GM19395 (cell line): ENCODE measurements around the gene DNAJB2.
"Not testable (repeated sequence)": the region's sequence is repeated elsewhere in the genome, so short reads cannot be mapped to it uniquely, and the experiment has no call there.

Experiments
- ATAC-seq: cut with Tn5 transposase; IDR thresholded peaks from one replicate; pipeline ENCODE4 v1.9.1; 2021; ENCODE audit warnings: mild to moderate bottlenecking, moderate library complexity; ENCODE audit not compliant: unreplicated experiment

DNAJB2 gene

DNA sequence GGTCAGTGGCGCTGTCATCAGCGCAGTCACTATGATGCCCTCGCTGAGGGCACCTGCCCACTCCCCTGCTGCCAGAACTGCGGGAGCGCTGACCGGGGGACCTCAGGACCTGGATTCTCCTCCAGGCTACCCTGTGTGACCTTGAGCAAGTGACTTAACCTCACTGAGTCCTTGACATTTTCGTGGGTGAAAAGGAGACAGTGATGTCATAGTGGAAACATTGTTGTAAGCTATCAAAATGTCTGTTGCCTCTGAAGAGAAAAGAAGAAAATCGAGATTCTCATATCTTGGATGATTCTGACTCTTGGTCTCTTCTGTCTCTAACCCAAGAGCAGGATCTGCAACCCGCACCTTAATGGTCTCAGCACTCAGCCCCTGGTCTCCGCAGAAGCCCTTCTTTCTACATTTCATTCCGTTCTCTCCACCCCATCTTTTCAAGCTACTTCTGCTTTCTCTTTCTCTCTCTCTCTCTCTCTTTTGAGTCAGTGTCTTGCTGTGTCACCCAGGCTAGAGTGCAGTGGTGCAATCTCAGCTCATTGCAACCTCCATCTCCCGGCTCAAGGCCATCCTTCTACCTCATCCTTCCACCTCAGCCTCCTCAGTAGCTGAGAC is 24.5 kb upstream of the DNAJB2 start:
- peak; percentile 35 for ATAC-seq

GRCh38 chr2:219258942-219259341 is 20.2 kb upstream of the DNAJB2 start:
- not testable (repeated sequence) for ATAC-seq

GRCh38 chr2:219261024-219261855 is 17.9 kb upstream of the DNAJB2 start:
- no peak for ATAC-seq

GRCh38 chr2:219266232-219266631 is 12.9 kb upstream of the DNAJB2 start:
- no peak for ATAC-seq

- no peak for ATAC-seq
Measured at GRCh38 chr2:219266886-219267285, 12.3 kb upstream of the DNAJB2 start.

DNA sequence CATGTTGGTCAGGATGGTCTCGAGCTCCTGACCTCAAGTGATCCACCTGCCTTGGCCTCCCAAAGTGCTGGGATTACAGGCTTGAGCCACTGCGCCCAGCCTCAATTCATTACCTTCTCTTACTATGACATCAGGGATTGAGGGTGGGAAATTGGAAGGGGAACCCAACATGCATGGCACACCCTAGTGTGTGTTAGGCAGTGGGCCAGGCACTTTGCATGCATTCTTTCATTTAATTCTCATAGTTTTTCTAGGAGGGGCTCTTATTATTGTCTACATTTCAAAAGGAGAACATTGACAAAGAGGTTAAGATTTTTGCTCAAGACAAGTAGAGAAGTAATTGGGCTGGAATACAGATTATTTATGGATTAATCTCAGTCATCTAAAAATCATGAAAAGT is 10.9 kb upstream of the DNAJB2 start:
- no peak for ATAC-seq

GRCh38 chr2:219269362-219270054 is 9.7 kb upstream of the DNAJB2 start:
- no peak for ATAC-seq

DNA sequence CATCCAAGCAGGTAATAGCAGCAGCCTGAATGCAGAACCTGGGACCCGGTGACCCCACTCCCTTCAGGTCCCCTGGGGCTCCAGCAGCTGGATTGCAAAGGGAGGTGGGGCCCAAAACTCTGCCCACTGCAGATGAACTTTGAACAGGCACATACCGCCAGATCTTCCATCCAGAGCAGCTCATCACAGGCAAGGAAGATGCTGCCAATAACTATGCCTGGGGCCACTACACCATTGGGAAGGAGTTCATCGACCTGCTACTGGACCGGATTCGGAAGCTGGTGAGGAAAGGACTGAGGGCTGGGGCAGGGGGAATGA is 9.2 kb upstream of the DNAJB2 start:
- no peak for ATAC-seq

DNA sequence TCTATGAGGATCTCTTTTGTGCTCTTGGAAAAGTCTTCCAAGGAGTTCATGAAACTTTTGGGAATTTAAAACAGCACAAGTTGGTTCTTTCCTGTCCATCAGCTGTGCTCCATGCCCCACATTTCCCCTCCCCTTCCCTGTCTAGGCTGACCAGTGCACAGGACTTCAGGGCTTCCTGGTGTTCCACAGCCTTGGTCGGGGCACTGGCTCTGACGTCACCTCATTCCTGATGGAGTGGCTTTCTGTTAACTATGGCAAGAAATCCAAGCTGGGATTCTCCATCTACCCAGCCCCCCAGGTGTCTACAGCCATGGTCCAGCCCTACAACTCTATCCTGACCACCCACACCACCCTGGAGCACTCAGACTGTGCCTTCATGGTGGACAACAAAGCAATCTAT is 8.1 kb upstream of the DNAJB2 start:
- ATAC-seq: no peak

DNA sequence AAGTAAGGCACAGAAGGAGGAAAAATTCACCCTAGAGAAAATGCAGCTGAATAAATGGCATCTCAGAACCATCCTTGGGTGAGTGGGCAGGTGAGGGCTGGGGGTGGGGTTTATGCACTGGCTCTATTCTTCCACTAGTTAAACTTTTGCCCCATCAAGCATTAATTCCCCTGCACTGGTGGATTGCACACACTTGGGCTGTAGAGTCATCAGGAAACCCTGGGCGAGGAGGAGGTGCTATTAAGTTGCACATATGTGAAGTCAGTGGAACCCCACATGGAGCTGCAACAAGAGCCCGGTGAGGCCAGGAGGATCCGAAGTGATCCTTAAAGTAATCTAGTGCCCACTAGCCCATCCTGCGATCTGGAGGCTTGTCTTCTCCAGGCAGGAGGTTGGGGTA is 6.8 kb upstream of the DNAJB2 start:
- no peak for ATAC-seq

DNA sequence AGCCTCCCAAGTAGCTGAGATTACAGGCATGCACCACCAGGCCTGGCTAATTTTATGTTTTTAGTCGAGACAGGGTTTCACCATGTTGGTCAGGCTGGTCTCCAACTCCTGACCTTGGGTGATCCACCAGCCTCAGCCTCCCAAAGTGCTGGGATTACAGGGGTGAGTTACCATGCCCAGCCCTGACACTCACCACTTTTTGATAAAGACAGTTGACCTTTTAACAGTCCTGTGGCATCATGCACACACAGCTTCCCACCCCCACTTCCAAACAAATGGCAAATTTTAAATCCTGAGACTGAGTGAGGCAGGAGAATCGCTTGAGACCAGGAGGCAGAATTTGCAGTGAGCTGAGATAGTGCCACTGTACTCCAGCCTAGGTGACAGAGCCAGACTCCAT is 6.2 kb upstream of the DNAJB2 start:
- no peak for ATAC-seq

DNA sequence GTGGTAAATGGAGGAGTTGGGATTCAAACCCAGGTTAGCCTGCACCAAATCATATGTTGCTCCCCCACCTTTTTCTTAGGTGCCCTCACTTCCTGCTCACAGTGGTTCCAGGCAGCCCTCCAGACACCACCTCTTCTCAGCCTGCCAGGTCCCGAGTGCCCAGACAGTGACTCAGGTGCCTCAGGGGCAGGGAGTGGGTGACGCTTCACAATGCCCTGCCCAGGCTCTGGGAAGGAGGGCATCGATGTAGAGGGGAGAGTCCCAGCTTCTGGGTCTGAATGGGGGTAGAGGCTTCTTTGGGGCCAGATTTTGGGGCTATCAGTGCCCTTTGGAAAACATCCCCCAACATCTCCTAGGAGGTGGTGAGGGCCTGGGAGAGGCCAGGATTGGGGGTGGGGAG is 5.2 kb upstream of the DNAJB2 start:
- no peak for ATAC-seq

- no peak for ATAC-seq
Measured at GRCh38 chr2:219274361-219274921, 4.7 kb upstream of the DNAJB2 start.

DNA sequence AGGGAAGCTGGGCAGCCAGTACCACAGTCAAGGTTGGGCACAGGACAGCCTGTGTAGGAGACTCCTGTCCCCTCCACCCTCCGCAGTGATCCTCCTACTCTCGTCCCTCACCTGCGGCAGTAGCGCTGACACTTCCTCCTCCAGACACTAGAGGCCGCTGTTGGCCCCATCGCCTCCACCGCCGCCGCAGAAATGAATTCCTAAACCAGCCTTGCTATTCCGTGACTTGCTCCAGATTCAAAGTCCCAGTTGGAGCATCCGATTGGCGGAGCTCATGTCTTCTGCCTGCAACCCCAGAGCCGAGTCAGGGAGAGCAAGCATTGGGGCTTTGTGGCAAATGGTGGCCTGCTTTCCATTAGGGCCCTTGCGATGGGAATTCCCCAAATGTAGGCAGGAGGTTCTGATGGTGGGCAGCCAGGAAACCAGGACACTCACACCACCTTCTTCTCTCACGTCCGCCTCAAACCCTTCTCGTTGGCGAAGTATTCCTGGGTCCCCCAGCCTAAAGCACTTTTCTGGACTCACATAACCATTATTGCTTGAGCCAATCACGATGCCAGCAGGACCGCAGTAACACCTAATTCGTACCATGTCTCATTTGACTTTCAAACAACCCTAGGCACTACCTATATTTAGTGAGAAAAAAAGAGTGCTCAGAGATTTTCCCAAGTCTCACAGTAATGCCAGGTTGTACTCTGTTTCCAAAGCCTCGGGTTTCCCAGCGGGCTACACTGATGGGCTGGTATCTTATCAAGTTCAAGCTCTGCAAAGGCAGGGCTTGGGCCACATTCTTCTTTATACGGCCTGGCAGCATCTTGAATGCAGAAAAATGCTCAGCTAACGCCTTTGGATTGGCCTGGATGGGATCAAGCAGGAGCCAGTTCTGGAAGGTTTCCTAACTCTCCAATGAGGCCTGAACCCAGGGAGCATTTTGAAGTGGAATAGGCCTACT is 1.2 kb upstream of the DNAJB2 start:
- peak; percentile 31 for ATAC-seq

- no peak for ATAC-seq
Measured at GRCh38 chr2:219278655-219279150, 463 bp upstream of the DNAJB2 start.

DNA sequence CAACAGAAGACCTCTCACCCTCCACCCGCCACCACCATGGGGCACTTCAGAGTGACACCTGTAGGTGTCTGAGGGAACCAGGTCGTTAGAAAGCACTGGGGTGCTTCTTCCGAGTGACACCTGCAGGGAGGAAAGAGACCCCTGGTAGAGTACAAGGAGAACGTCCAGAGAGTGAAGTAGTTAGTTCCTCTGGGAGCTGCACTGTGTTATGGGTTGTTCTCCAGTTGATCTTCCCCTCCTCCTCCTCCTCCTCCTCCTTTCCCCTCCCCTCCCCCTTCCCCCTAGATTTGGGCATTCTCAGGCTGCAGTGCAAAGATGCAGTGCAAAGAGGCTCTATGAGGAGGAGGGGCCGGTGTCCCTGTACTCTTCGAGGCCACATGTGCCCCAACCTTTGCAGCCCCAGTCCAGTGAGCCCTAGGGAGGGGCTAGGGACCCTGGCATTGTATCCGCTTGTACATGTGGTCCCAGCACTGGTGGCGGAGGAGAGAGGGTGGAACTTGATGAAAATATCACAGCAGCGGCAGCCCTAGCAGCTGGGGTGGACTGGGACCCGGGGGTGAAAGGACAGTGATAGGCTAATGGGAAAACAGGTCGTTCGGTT is 850 bp downstream of the DNAJB2 start:
- no peak for ATAC-seq

DNA sequence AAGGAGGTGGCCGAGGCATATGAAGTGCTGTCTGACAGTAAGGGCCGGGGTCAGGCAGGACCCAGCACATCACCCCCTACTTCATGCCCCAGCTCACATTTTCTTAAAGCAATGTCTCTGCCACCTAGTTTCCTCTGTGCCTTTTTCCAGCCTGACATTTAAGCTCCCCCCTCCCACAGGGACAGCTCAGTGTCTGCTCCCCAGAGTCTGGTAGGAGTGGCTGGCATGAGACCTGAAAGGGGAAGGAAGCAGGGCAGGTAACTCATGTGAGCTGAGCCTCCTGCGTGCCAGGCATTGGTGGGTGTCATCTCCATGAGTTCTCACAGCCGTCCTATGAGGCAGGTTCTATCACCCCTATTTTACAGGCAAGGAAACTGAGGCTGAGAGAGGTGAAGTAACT is 1.5 kb downstream of the DNAJB2 start:
- ATAC-seq: no peak

- no peak for ATAC-seq
Measured at GRCh38 chr2:219281588-219281987, 2.4 kb downstream of the DNAJB2 start.

- no peak for ATAC-seq
Measured at GRCh38 chr2:219282375-219282774, 3.2 kb downstream of the DNAJB2 start.

- ATAC-seq: no peak
Measured at GRCh38 chr2:219282943-219283581, 3.9 kb downstream of the DNAJB2 start.
